Measurements from ENCODE around the gene SIRPD.

DNA sequence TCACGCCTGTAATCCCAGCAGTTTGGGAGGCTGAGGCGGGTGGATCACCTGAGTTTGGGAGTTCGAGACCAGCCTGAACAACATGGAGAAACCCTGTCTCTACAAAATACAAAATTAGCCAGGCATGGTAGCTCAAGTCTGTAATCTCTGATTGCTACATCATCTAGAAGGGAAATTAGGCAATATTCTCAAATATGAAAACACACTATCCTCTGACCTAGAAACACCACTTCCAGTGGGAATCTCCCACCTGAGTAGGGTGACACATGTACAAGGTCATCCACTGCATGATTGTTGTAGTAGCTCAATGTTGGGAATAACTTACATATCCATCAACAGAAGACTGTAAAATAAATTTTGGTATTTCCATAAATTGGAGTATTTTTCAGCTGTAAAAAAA is 19.1 kb upstream of the SIRPD start:
- TF ChIP-seq, protein P1, sequence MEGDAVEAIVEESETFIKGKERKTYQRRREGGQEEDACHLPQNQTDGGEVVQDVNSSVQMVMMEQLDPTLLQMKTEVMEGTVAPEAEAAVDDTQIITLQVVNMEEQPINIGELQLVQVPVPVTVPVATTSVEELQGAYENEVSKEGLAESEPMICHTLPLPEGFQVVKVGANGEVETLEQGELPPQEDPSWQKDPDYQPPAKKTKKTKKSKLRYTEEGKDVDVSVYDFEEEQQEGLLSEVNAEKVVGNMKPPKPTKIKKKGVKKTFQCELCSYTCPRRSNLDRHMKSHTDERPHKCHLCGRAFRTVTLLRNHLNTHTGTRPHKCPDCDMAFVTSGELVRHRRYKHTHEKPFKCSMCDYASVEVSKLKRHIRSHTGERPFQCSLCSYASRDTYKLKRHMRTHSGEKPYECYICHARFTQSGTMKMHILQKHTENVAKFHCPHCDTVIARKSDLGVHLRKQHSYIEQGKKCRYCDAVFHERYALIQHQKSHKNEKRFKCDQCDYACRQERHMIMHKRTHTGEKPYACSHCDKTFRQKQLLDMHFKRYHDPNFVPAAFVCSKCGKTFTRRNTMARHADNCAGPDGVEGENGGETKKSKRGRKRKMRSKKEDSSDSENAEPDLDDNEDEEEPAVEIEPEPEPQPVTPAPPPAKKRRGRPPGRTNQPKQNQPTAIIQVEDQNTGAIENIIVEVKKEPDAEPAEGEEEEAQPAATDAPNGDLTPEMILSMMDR (IDR thresholded peaks at IDR 0.05): no peak
- TF ChIP-seq POLR2AphosphoS5 (IDR thresholded peaks at IDR 0.05) (no peak), POLR2A (IDR thresholded peaks at IDR 0.05) (no peak)
